Right ventricle myocardium superior (tissue), 1 donor: ENCODE measurements around the gene OR4C11. TPM values are rescaled to one million over a fixed set of nuclear protein-coding genes. Genes with fewer than 3 reads are reported as not detected.

ENCODE experiments used
- ATAC-seq: fragments of 200-7000 bp; cut with Tn5 transposase; one replicate; pipeline ENCODE4 v1.9.1; 2020; ENCODE audit warnings: mild to moderate bottlenecking; ENCODE audit not compliant: poor library complexity
- DNase-seq: peaks from one replicate; pipeline ENCODE4 v3.0.0-alpha.2; 2020
- intact Hi-C: fragments of 100-400 bp; cut with DNase I; formaldehyde crosslinking; loops from one replicate; pipeline ENCODE4 v1.11.2; 2022
- long read RNA-seq: library from polyadenylated mRNA; unstranded; transcript quantifications from one replicate; pipeline ENCODE4 v2.0.0, GENCODE V29; 2021
- total RNA-seq: library from RNA; stranded (reverse); fragmentation: NEBNext Ultra II Directional; extraction: Animal tissue kit (Norgen Biotek cat#: 25700); gene quantifications from one replicate; pipeline ENCODE4 v1.2.1, GENCODE V29; 2021
- donor health status: DM: no; HTN: yes; CAD: no; lungs with severe emphysema.

The OR4C11 gene
- not detected for total RNA-seq
- long read RNA-seq: 0 reads

GRCh38 chr11:55607545-55607944 lies at the start of gene OR4C11:
Gene OR4C11, minus strand, starts transcription at chr11:55607645. Its CDS starts 3,272 bp downstream, at chr11:55604373.
- DNase-seq (no peak), ATAC-seq (no peak)
- intact Hi-C loops: no loop called here

- ATAC-seq: no peak
- intact Hi-C loops: no loop called here
- DNase-seq: no peak
These were observed 47.7 kb upstream of the OR4C11 start for GRCh38 chr11:55655096-55655495.

- no peak for ATAC-seq
- no peak for DNase-seq
- intact Hi-C loops: no loop called here
These were observed 45.1 kb upstream of the OR4C11 start for GRCh38 chr11:55652560-55652959.

- DNase-seq (no peak), ATAC-seq (no peak)
- intact Hi-C loops: no loop called here
These were observed 40.6 kb upstream of the OR4C11 start, which contains the start of gene OR4S2 for GRCh38 chr11:55648027-55648426. Gene OR4S2, plus strand, starts transcription at chr11:55648327. Its CDS starts 2,577 bp downstream, at chr11:55650904.

- ATAC-seq: no peak
- intact Hi-C loops: no loop called here
These were observed 27.4 kb upstream of the OR4C11 start, which contains the start of gene OR4P4 for GRCh38 chr11:55634813-55635212. Gene OR4P4, plus strand, starts transcription at chr11:55635113.

GRCh38 chr11:55624531-55624930 lies 17.1 kb upstream of the OR4C11 start:
- ATAC-seq (no peak), DNase-seq (no peak)
- intact Hi-C loops: no loop called here

More at GRCh38 chr11:55634813-55635212, 27.4 kb upstream of the OR4C11 start, which contains the start of gene OR4P4:
- DNase-seq: no peak

- ATAC-seq (no peak), DNase-seq (no peak)
- intact Hi-C loops: no loop called here
These were observed 34.9 kb downstream of the OR4C11 start for GRCh38 chr11:55572548-55572947.

GRCh38 chr11:55571828-55572227 lies 35.6 kb downstream of the OR4C11 start, which contains the start of gene OR4C16:
Gene OR4C16, plus strand, starts transcription at chr11:55572128. Its CDS starts 0 bp downstream, at chr11:55572128.
- no peak for DNase-seq
- no peak for ATAC-seq
- intact Hi-C loops: no loop called here

- ATAC-seq (no peak), DNase-seq (no peak)
- intact Hi-C loops: no loop called here
These were observed 53.3 kb downstream of the OR4C11 start, which contains the start of gene OR4C15 for GRCh38 chr11:55554169-55554568. Gene OR4C15, plus strand, starts transcription at chr11:55554469. Its CDS starts 0 bp downstream, at chr11:55554469.

Other genes with a start within 250 kb of the OR4C11 start
- gene OR4A15, start 239.7 kb downstream of the OR4C11 start, total RNA-seq: not detected
- not detected for gene OR4C15, start 53.2 kb downstream of the OR4C11 start, total RNA-seq
- not detected for gene OR4C16, start 35.5 kb downstream of the OR4C11 start, total RNA-seq
- not detected for gene OR4P4, start 27.5 kb upstream of the OR4C11 start, total RNA-seq
- not detected for gene OR4S2, start 40.7 kb upstream of the OR4C11 start, total RNA-seq
- gene OR4C6, start 54.6 kb upstream of the OR4C11 start, total RNA-seq: not detected
- not detected for gene OR5D13, start 165.8 kb upstream of the OR4C11 start, total RNA-seq
- gene OR5D14, start 187.9 kb upstream of the OR4C11 start, total RNA-seq: not detected
- not detected for gene OR5L1, start 203.7 kb upstream of the OR4C11 start, total RNA-seq
- gene OR5D18, start 212.0 kb upstream of the OR4C11 start, total RNA-seq: not detected
- gene OR5L2, start 219.6 kb upstream of the OR4C11 start, total RNA-seq: not detected
- not detected for gene OR5D16, start 231.1 kb upstream of the OR4C11 start, total RNA-seq